Left colon (tissue), 2 donors: ENCODE measurements around the gene RSRP1. TPM values are rescaled to one million over a fixed set of nuclear protein-coding genes. Genes with fewer than 3 reads are reported as not detected.

Experiments used
- ATAC-seq: fragments of 200-7000 bp; cut with Tn5 transposase; one replicate; pipeline ENCODE4 v1.9.1; 2020; ENCODE audit warnings: mild to moderate bottlenecking, moderate library complexity
- DNase-seq, 2 donors: peaks; one replicate each; pipeline ENCODE4 v3.0.0-alpha.2; 2020
- intact Hi-C, 2 donors: fragments of 100-400 bp; cut with DNase I in 1 of 2; cut with micrococcal nuclease in 1 of 2; formaldehyde crosslinking; loops; one replicate each; pipeline versions ENCODE4 v1.11.2 to v1.14.0; 2022; cut with DNase I, micrococcal nuclease
- total RNA-seq, 2 donors: library from RNA; stranded (reverse); fragmentation: NEBNext Ultra II Directional; extraction: Animal tissue kit (Norgen Biotek cat#: 25700); gene quantifications; one replicate each; pipeline ENCODE4 v1.2.1, GENCODE V29; 2021
- donor health status: DM: no; HTN: no; CAD: no.
- donor health status: DM: yes; HTN: yes; CAD: no.

The RSRP1 gene
- total RNA-seq, 2 donors from 2014 or later = 130 to 132 TPM

GRCh38 chr1:25232866-25233784, 14.1 kb downstream of the RSRP1 start:
- intact Hi-C loops = no loop called here
- ATAC-seq (peak; percentile 93), DNase-seq (peak; percentile 87 to 95)

- intact Hi-C loops = no loop called here
- peak; percentile 92 to 94 for DNase-seq
These were observed 15.0 kb downstream of the RSRP1 start, which contains the start of gene SYF2 for GRCh38 chr1:25232027-25232865. TSS of gene SYF2 (minus strand) at chr1:25232502. CDS start at chr1:25232467, 35 bp downstream.

GRCh38 chr1:25223471-25223870, 23.8 kb downstream of the RSRP1 start:
- intact Hi-C loops = loop anchor here in 1 of 2 donors (5.0 kb wide), 1 partner anchor 571 kb away; no protein-coding TSS in a partner anchor
- DNase-seq (no peak), ATAC-seq (no peak)

More at GRCh38 chr1:25232027-25232865, 15.0 kb downstream of the RSRP1 start, which contains the start of gene SYF2:
- ATAC-seq = peak; percentile 89

- ATAC-seq = no peak
- no peak for DNase-seq
- intact Hi-C loops = loop anchor here in 1 of 2 donors (5.0 kb wide), 1 partner anchor 570 kb away; no protein-coding TSS in a partner anchor
These were observed 24.6 kb downstream of the RSRP1 start for GRCh38 chr1:25222606-25223005.

GRCh38 chr1:25220666-25221065, 26.6 kb downstream of the RSRP1 start:
- ATAC-seq (peak; percentile 89), DNase-seq (peak in 1 of 2 donors; percentile 42)
- intact Hi-C loops = loop anchor here in 1 of 2 donors (5.0 kb wide), 1 partner anchor 568 kb away; no protein-coding TSS in a partner anchor

- ATAC-seq (peak; percentile 64), DNase-seq (no peak)
- intact Hi-C loops = loop anchor here in 1 of 2 donors (5.0 kb wide), 1 partner anchor 567 kb away; no protein-coding TSS in a partner anchor
These were observed 27.5 kb downstream of the RSRP1 start for GRCh38 chr1:25219661-25220251.

- intact Hi-C loops = no loop called here
- DNase-seq (no peak), ATAC-seq (no peak)
These were observed 29.5 kb downstream of the RSRP1 start for GRCh38 chr1:25217598-25218232.

- intact Hi-C loops = no loop called here
- ATAC-seq (no peak), DNase-seq (no peak)
These were observed 30.2 kb downstream of the RSRP1 start for GRCh38 chr1:25217015-25217414.

- no peak for DNase-seq
- no peak for ATAC-seq
- intact Hi-C loops = no loop called here
These were observed 31.1 kb downstream of the RSRP1 start for GRCh38 chr1:25216123-25216522.

GRCh38 chr1:25212725-25213124, 34.5 kb downstream of the RSRP1 start:
- ATAC-seq (no peak), DNase-seq (no peak)
- intact Hi-C loops = no loop called here

GRCh38 chr1:25210728-25211127, 36.5 kb downstream of the RSRP1 start:
- DNase-seq = no peak
- ATAC-seq = no peak
- intact Hi-C loops = no loop called here

- ATAC-seq (no peak), DNase-seq (no peak)
- intact Hi-C loops = loop anchor here in 1 of 2 donors (10.0 kb wide), 2 partner anchors 275 to 355 kb away; partner anchors contain the start of gene RUNX3
These were observed 37.7 kb downstream of the RSRP1 start for GRCh38 chr1:25209516-25209915.

GRCh38 chr1:25208561-25209222, 38.6 kb downstream of the RSRP1 start:
- DNase-seq (no peak), ATAC-seq (peak; percentile 15)
- intact Hi-C loops = loop anchor here in 1 of 2 donors (10.0 kb wide), 2 partner anchors 274 to 354 kb away; partner anchors contain the start of gene RUNX3

GRCh38 chr1:25208092-25208491, 39.2 kb downstream of the RSRP1 start:
- ATAC-seq (peak; percentile 85), DNase-seq (no peak)
- intact Hi-C loops = loop anchor here in 1 of 2 donors (10.0 kb wide), 2 partner anchors 273 to 353 kb away; partner anchors contain the start of gene RUNX3

- ATAC-seq (no peak), DNase-seq (no peak)
- intact Hi-C loops = loop anchor here in 1 of 2 donors (10.0 kb wide), 2 partner anchors 271 to 351 kb away; partner anchors contain the start of gene RUNX3
These were observed 41.1 kb downstream of the RSRP1 start for GRCh38 chr1:25206201-25206600.

GRCh38 chr1:25205786-25206185, 41.5 kb downstream of the RSRP1 start:
- ATAC-seq (no peak), DNase-seq (no peak)
- intact Hi-C loops = loop anchor here in 1 of 2 donors (10.0 kb wide), 2 partner anchors 271 to 351 kb away; partner anchors contain the start of gene RUNX3

GRCh38 chr1:25204797-25205480, 42.3 kb downstream of the RSRP1 start:
- intact Hi-C loops = loop anchor here in 1 of 2 donors (10.0 kb wide), 2 partner anchors 270 to 350 kb away; partner anchors contain the start of gene RUNX3
- peak; percentile 33 for ATAC-seq
- DNase-seq = no peak
